ENCODE measurements around the gene IGSF8.

Gene IGSF8

GRCh38 chr1:160084771-160085321 is 13.6 kb downstream of the IGSF8 start:
- DNase-seq = no peak

- peak; percentile 80 for DNase-seq
Measured at GRCh38 chr1:160083968-160084770, 14.2 kb downstream of the IGSF8 start.

GRCh38 chr1:160082926-160083325 is 15.5 kb downstream of the IGSF8 start:
- DNase-seq = no peak

- DNase-seq = no peak
Measured at GRCh38 chr1:160082487-160082886, 15.9 kb downstream of the IGSF8 start.

- DNase-seq = no peak
Measured at GRCh38 chr1:160081261-160081936, 17.0 kb downstream of the IGSF8 start, which contains the start of gene KCNJ9. Gene KCNJ9, plus strand, starts transcription at chr1:160081538. Its CDS starts 2,493 bp downstream, at chr1:160084031.

- no peak for DNase-seq
Measured at GRCh38 chr1:160080381-160081100, 17.9 kb downstream of the IGSF8 start.

GRCh38 chr1:160079448-160079847 is 19.0 kb downstream of the IGSF8 start:
- DNase-seq = no peak

GRCh38 chr1:160078512-160079195 is 19.8 kb downstream of the IGSF8 start:
- DNase-seq = peak; percentile 64

- no peak for DNase-seq
Measured at GRCh38 chr1:160077486-160077885, 20.9 kb downstream of the IGSF8 start.

GRCh38 chr1:160076295-160076694 is 22.1 kb downstream of the IGSF8 start:
- DNase-seq = no peak

GRCh38 chr1:160075836-160076235 is 22.6 kb downstream of the IGSF8 start:
- DNase-seq = no peak

- DNase-seq = no peak
Measured at GRCh38 chr1:160074865-160075264, 23.6 kb downstream of the IGSF8 start.

GRCh38 chr1:160071289-160071688 is 27.1 kb downstream of the IGSF8 start:
- DNase-seq = no peak

- DNase-seq = peak; percentile 68
Measured at GRCh38 chr1:160070243-160071163, 27.9 kb downstream of the IGSF8 start.

- DNase-seq = no peak
Measured at GRCh38 chr1:160069460-160070231, 28.8 kb downstream of the IGSF8 start, which contains the start of gene KCNJ10. Gene KCNJ10, minus strand, starts transcription at chr1:160070160. Its CDS starts 27,628 bp downstream, at chr1:160042532.

- no peak for DNase-seq
Measured at GRCh38 chr1:160068225-160068624, 30.2 kb downstream of the IGSF8 start.

- no peak for DNase-seq
Measured at GRCh38 chr1:160066829-160067745, 31.3 kb downstream of the IGSF8 start.

GRCh38 chr1:160064746-160065145 is 33.7 kb downstream of the IGSF8 start:
- no peak for DNase-seq

- no peak for DNase-seq
Measured at GRCh38 chr1:160064164-160064563, 34.3 kb downstream of the IGSF8 start.
